PC-9 (cell line): Measurements from ENCODE around the gene ADAMTS12. TPM values are rescaled to one million over a fixed set of nuclear protein-coding genes. Genes with fewer than 3 reads are reported as not detected.

Source experiments
- BruUV-seq: library from RNA; stranded (reverse); fragments of 400-500 nt; replicated peaks from 2 replicates; lab custom pipeline; 2021; lab: Mats Ljungman, UMichigan
- CTCF ChIA-PET: fragments of 300-600 bp; sonication (Branson Sonifier 250); formaldehyde crosslinking; loops from one replicate; lab custom pipeline; 2022; ENCODE audit warnings: antibody characterized with exemption; lab: Charles Lee
- POLR2A ChIA-PET: fragments of 300-600 bp; sonication (Branson Sonifier 250); formaldehyde crosslinking; loops from one replicate; lab custom pipeline; 2022; ENCODE audit warnings: antibody characterized with exemption; ENCODE audit not compliant: unreplicated experiment; lab: Charles Lee
- DNase-seq, 2 experiments: peaks; one replicate each; pipeline versions ENCODE4 v3.0.0 to v3.0.0-alpha.2; 2015 to 2022; ENCODE audit warnings: mixed read lengths in 1 of 2
- H2AFZ ChIP-seq: fragments of 200-600 bp; sonication (generic); 2 replicates; pipeline ENCODE4 v1.8.1; 2017; ENCODE audit warnings: antibody characterized with exemption
- H3F3A ChIP-seq: fragments of 200-600 bp; sonication (generic); 2 replicates; pipeline ENCODE4 v1.8.1; 2017; ENCODE audit warnings: antibody characterized with exemption, mild to moderate bottlenecking, low read depth; ENCODE audit not compliant: insufficient read depth
- H3K27ac ChIP-seq: fragments of 200-600 bp; sonication (generic); 2 replicates; pipeline ENCODE4 v1.6.1; 2016; ENCODE audit warnings: mixed run types
- H3K27me3 ChIP-seq: fragments of 200-600 bp; sonication (generic); 2 replicates; pipeline ENCODE4 v1.6.1; 2016; ENCODE audit warnings: low read depth, mixed run types; ENCODE audit not compliant: insufficient read depth
- H3K36me3 ChIP-seq: fragments of 200-600 bp; sonication (generic); 2 replicates; pipeline ENCODE4 v1.6.1; 2016; ENCODE audit warnings: low read depth, mixed run types
- H3K4me1 ChIP-seq: fragments of 200-600 bp; sonication (generic); replicated peaks from 2 replicates; pipeline ENCODE4 v1.6.1; 2016; ENCODE audit warnings: mixed run types; ENCODE audit not compliant: insufficient read depth
- H3K4me2 ChIP-seq: fragments of 200-600 bp; sonication (generic); 2 replicates; pipeline ENCODE4 v1.6.1; 2017; ENCODE audit warnings: mixed run types
- H3K4me3 ChIP-seq: fragments of 200-600 bp; sonication (generic); 2 replicates; pipeline ENCODE4 v1.6.1; 2016; ENCODE audit warnings: mixed run types
- H3K79me2 ChIP-seq: fragments of 200-600 bp; sonication (generic); 2 replicates; pipeline ENCODE4 v1.6.1; 2017; ENCODE audit warnings: low read depth, mixed run types
- H3K9me2 ChIP-seq: fragments of 200-600 bp; sonication (generic); 2 replicates; pipeline ENCODE4 v1.8.1; 2017; ENCODE audit warnings: mild to moderate bottlenecking; ENCODE audit not compliant: insufficient read depth
- H3K9me3 ChIP-seq: fragments of 200-600 bp; sonication (generic); 2 replicates; pipeline ENCODE4 v1.8.1; 2016; ENCODE audit warnings: low read depth; ENCODE audit not compliant: insufficient read depth
- H4K20me1 ChIP-seq: fragments of 200-600 bp; sonication (generic); 2 replicates; pipeline ENCODE4 v1.8.1; 2017; ENCODE audit not compliant: insufficient read depth
- EZH2 ChIP-seq: fragments of 200-600 bp; sonication (generic); IDR thresholded peaks from 2 replicates; pipeline ENCODE4 v1.8.0; 2017; ENCODE audit warnings: antibody characterized with exemption, low read depth
- intact Hi-C: fragments of 100-400 bp; cut with micrococcal nuclease; formaldehyde crosslinking; loops from one replicate; pipeline ENCODE4 v1.10.0; 2022; ENCODE audit not compliant: unreplicated experiment
- total RNA-seq: library from RNA; stranded (reverse); gene quantifications from 2 replicates; pipeline ENCODE4 v1.2.3, GENCODE V29; 2021
- TF ChIP-seq, protein P1 (sequence below): fragments of 200-600 bp; sonication (generic); conservative IDR thresholded peaks from 2 replicates; pipeline ENCODE4 v1.6.1; 2017; ENCODE audit warnings: mixed run types, antibody characterized with exemption, mild to moderate bottlenecking, moderate library complexity

Gene ADAMTS12
- total RNA-seq, 1 experiment from 2014 or later = 103 TPM

DNA sequence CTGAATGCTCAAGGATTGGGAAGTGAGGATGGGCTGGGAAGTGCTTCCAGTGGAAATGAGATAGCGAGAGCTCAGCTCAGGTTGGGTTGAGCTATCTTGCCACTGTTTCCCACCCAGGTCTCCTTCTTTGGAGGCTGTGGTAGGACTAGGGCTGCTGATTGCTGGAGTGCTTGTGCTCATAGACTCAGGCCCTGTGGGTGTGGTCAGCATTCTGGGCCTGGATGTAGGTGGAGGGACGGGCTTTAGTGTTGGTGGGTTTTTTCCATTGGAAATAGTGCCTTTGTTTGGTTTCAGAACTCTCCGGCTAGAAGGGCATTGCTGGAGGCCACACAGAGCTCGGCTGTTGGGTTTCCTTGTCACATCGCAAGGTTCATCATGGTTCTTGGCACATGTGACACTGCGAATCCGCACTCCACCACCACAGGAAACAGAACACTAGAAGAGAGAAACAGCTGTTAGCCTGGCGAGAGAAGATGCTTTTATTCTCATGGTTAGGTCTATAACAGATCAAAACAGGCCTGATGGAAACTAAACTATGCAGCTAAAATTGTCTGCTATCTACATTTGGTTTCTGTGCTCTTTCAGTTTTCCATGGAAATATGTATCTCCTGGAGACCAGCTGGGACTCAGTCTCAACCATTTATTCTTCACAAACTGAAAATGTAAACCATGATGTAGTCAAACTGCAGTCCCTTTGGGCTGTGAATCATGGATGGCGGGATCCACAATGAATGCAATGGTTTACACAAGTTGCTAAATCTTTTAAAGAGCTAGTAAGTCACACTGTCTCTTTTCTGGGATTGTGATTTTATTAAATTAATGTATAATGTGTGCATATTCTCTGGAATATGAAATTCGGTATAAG, 314.8 kb downstream of the ADAMTS12 start:
- no peak overlapping the region for H2AFZ ChIP-seq
- ChIA-PET POLR2A (no interaction called here), CTCF (no interaction called here)
- BruUV-seq = no TSS peak
- no peaks in the 10 kb centered on the region for H3K27me3 ChIP-seq
- H3K9me3 ChIP-seq = no peaks in the 10 kb centered on the region; the same call in 1 of the 2 replicates
- no peak overlapping the region for H3K4me2 ChIP-seq
- intact Hi-C loops = no loop called here
- TF ChIP-seq EZH2 = no peak
- TF ChIP-seq, protein P1, sequence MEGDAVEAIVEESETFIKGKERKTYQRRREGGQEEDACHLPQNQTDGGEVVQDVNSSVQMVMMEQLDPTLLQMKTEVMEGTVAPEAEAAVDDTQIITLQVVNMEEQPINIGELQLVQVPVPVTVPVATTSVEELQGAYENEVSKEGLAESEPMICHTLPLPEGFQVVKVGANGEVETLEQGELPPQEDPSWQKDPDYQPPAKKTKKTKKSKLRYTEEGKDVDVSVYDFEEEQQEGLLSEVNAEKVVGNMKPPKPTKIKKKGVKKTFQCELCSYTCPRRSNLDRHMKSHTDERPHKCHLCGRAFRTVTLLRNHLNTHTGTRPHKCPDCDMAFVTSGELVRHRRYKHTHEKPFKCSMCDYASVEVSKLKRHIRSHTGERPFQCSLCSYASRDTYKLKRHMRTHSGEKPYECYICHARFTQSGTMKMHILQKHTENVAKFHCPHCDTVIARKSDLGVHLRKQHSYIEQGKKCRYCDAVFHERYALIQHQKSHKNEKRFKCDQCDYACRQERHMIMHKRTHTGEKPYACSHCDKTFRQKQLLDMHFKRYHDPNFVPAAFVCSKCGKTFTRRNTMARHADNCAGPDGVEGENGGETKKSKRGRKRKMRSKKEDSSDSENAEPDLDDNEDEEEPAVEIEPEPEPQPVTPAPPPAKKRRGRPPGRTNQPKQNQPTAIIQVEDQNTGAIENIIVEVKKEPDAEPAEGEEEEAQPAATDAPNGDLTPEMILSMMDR = no peak
- no peaks in the 10 kb centered on the region for H3K4me1 ChIP-seq
- no peaks in the 10 kb centered on the region for H3K9me2 ChIP-seq
- 0 out of 2 replicates have a peak, but pooled peaks cover 9% of the 10 kb centered on the region for H3F3A ChIP-seq
- no peaks in the 10 kb centered on the region for H3K79me2 ChIP-seq
- H3K4me3 ChIP-seq = no peak overlapping the region
- 0 out of 2 replicates have a peak, but pooled peaks cover 13% of the 10 kb centered on the region for H3K36me3 ChIP-seq
- no peaks in the 10 kb centered on the region for H4K20me1 ChIP-seq
- no peak for DNase-seq
- no peak overlapping the region for H3K27ac ChIP-seq

DNA sequence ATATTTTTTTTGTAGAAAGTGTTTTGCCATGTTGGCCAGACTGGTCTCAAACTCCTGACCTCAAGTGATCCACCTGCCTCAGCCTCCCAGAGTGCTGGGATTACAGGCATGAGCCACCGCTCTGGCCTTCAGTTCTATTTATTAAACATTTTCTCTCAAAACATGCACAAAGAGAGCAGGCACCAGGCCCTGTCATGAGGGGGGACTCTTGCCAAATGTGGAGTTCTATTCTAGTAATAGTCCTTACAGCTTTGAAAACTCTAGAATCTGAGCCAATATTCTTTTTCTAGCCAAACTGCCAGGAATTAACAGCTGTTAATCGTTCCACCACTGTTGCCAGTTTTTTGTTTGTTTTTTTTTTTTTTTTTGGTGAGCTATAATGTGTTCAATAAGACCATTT, 326.5 kb downstream of the ADAMTS12 start:
- H3F3A ChIP-seq = no peaks in the 10 kb centered on the region; the same call in 1 of the 2 replicates
- no peaks in the 10 kb centered on the region for H3K36me3 ChIP-seq
- POLR2A ChIA-PET = interaction anchor here (0.7 kb wide), 1 partner anchor 1375 kb away, joined by 5 read pairs; no protein-coding TSS in a partner anchor
- TF ChIP-seq EZH2 = no peak
- TF ChIP-seq, protein P1 = no peak
- peaks cover 7% of the 10 kb centered on the region; the same call in 1 of the 2 replicates for H4K20me1 ChIP-seq
- H3K9me2 ChIP-seq = no peaks in the 10 kb centered on the region
- CTCF ChIA-PET = interaction anchor here (0.6 to 1.0 kb wide), 2 partner anchors 129 to 404 kb away, joined by 3 read pairs; no protein-coding TSS in a partner anchor
- H3K27me3 ChIP-seq = no peaks in the 10 kb centered on the region
- no peak overlapping the region for H3K4me2 ChIP-seq
- no peak overlapping the region for H3K27ac ChIP-seq
- no peaks in the 10 kb centered on the region for H3K79me2 ChIP-seq
- intact Hi-C loops = no loop called here
- no peaks in the 10 kb centered on the region for H3K9me3 ChIP-seq
- no peak overlapping the region for H3K4me3 ChIP-seq
- no TSS peak for BruUV-seq
- H3K4me1 ChIP-seq = no peaks in the 10 kb centered on the region
- DNase-seq = no peak
- no peak overlapping the region for H2AFZ ChIP-seq

DNA sequence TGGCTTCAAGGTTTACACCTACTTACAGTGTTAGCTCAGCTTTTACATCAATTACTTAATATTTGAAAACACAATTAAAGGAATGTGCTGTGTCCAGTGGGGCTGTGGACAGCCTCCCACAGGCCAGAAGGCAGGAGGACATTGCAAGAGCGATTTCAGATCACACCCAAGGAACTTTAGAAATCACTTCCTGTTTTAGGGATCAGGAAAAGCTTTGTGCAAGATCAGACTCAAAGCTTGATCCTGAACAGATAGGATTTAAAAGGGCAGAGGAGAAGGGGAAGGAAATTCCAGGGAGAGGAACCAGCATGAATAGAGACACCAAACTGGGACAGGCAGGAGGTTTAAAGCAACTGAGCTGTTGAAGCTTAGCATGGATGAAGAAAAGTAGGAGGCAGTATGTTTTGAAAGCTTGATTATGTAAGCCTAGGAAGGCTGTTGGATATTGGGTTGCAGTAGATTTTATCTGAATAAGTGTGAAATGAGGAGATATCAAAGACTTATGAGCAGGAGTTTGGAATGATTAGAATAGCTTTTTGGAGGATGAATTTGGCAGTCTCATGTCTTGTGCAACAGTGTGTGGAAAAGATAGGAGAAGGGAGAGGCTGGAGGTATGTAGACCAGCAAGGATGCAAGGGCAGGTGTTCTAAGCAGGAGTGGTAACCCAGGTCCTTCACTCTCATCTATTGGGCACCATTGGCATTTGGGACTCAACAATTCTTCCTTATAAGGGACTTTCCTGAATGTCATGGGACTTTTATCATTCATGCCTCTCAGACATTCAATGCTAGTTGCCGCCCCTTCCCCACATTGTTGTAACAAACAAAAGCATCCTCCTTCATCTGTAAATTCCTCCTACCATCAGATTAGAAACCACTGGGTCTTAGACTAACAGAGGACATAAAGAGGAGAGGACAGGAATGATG, 327.5 kb downstream of the ADAMTS12 start:
- no peak for DNase-seq
- Histone ChIP-seq H3K9me3 (no peaks in the 10 kb centered on the region), H3K9me2 (no peaks in the 10 kb centered on the region), H3K79me2 (no peaks in the 10 kb centered on the region), H3K4me2 (no peak overlapping the region), H2AFZ (no peak overlapping the region), H3K27ac (no peak overlapping the region), H3F3A (no peaks in the 10 kb centered on the region; the same call in 1 of the 2 replicates), H3K36me3 (no peaks in the 10 kb centered on the region), H4K20me1 (peaks cover 7% of the 10 kb centered on the region; the same call in 1 of the 2 replicates), H3K4me1 (no peaks in the 10 kb centered on the region), H3K27me3 (no peaks in the 10 kb centered on the region), H3K4me3 (no peak overlapping the region)
- BruUV-seq = no TSS peak
- CTCF ChIA-PET = no interaction called here
- intact Hi-C loops = no loop called here
- TF ChIP-seq, protein P1 = no peak
- TF ChIP-seq EZH2 = no peak
- POLR2A ChIA-PET = interaction anchor here (0.6 kb wide), 1 partner anchor 12 kb away, joined by 7 read pairs; no protein-coding TSS in a partner anchor
